ENCODE measurements around the gene CCDC7.
"Not testable (repeated sequence)": the region's sequence is repeated elsewhere in the genome, so short reads cannot be mapped to it uniquely, and the experiment has no call there.

Gene CCDC7

GRCh38 chr10:32445740-32446535, at the start of gene CCDC7:
CCDC7 (plus strand) TSS chr10:32446140; CDS start chr10:32451643, 5,503 bp downstream.
- peak; percentile 71 for DNase-seq (ENCODE audit: low read depth)

GRCh38 chr10:32397163-32397562, 48.8 kb upstream of the CCDC7 start:
- DNase-seq (ENCODE audit: low read depth), result not testable (repeated sequence)

- DNase-seq (ENCODE audit: low read depth), result not testable (repeated sequence)
Observed at GRCh38 chr10:32399720-32400119, 46.2 kb upstream of the CCDC7 start.

- DNase-seq (ENCODE audit: low read depth), result no peak
Observed at GRCh38 chr10:32400961-32401360, 45.0 kb upstream of the CCDC7 start.

- DNase-seq (ENCODE audit: low read depth), result no peak
Observed at GRCh38 chr10:32402499-32402898, 43.4 kb upstream of the CCDC7 start.

GRCh38 chr10:32403091-32403490, 42.8 kb upstream of the CCDC7 start:
- no peak for DNase-seq (ENCODE audit: low read depth)

GRCh38 chr10:32408690-32409089, 37.2 kb upstream of the CCDC7 start:
- no peak for DNase-seq (ENCODE audit: low read depth)

GRCh38 chr10:32409741-32410140, 36.2 kb upstream of the CCDC7 start:
- DNase-seq (ENCODE audit: low read depth), result no peak

GRCh38 chr10:32410569-32410968, 35.4 kb upstream of the CCDC7 start:
- DNase-seq (ENCODE audit: low read depth), result no peak

GRCh38 chr10:32411797-32412498, 34.0 kb upstream of the CCDC7 start:
- DNase-seq (ENCODE audit: low read depth), result no peak

- no peak for DNase-seq (ENCODE audit: low read depth)
Observed at GRCh38 chr10:32412499-32412853, 33.5 kb upstream of the CCDC7 start.

GRCh38 chr10:32413513-32413912, 32.4 kb upstream of the CCDC7 start:
- peak; percentile 21 for DNase-seq (ENCODE audit: low read depth)

GRCh38 chr10:32415361-32415760, 30.6 kb upstream of the CCDC7 start:
- DNase-seq (ENCODE audit: low read depth), result no peak

- no peak for DNase-seq (ENCODE audit: low read depth)
Observed at GRCh38 chr10:32417911-32418547, 27.9 kb upstream of the CCDC7 start.

GRCh38 chr10:32418572-32418971, 27.4 kb upstream of the CCDC7 start:
- no peak for DNase-seq (ENCODE audit: low read depth)

- no peak for DNase-seq (ENCODE audit: low read depth)
Observed at GRCh38 chr10:32419615-32420014, 26.3 kb upstream of the CCDC7 start.

GRCh38 chr10:32426186-32426585, 19.8 kb upstream of the CCDC7 start:
- DNase-seq (ENCODE audit: low read depth), result no peak

GRCh38 chr10:32433542-32433941, 12.4 kb upstream of the CCDC7 start:
- no peak for DNase-seq (ENCODE audit: low read depth)

GRCh38 chr10:32436215-32436614, 9.7 kb upstream of the CCDC7 start:
- DNase-seq (ENCODE audit: low read depth), result no peak

- no peak for DNase-seq (ENCODE audit: low read depth)
Observed at GRCh38 chr10:32437334-32437733, 8.6 kb upstream of the CCDC7 start.

GRCh38 chr10:32445036-32445435, 904 bp upstream of the CCDC7 start:
- no peak for DNase-seq (ENCODE audit: low read depth)

GRCh38 chr10:32446536-32447406, 831 bp downstream of the CCDC7 start:
- no peak for DNase-seq (ENCODE audit: low read depth)

Measured in stimulated activated CD8-positive, alpha-beta memory T cell treated with anti-CD3 and anti-CD28 coated beads, Interleukin-4, amount 100 ng/mL, for 24 hours (primary cell).